IPS DF 19.7 (cell line): Measurements from ENCODE around the gene SLC6A13.

Experiments
- DNase-seq: peaks from one replicate; pipeline ENCODE4 v3.0.0-alpha.2; 2013; ENCODE audit warnings: low read depth, low spot score

The SLC6A13 gene

GRCh38 chr12:214003-214741 is 48.5 kb downstream of the SLC6A13 start, which contains the start of gene SLC6A12:
Gene SLC6A12, minus strand, starts transcription at chr12:214157. Its CDS starts 4,171 bp downstream, at chr12:209986.
- DNase-seq = no peak

GRCh38 chr12:213527-213932 is 49.1 kb downstream of the SLC6A13 start:
- no peak for DNase-seq

GRCh38 chr12:212715-213526 is 49.7 kb downstream of the SLC6A13 start:
- DNase-seq = no peak

- DNase-seq = no peak
These were observed 50.3 kb downstream of the SLC6A13 start for GRCh38 chr12:212415-212714.

- DNase-seq = no peak
These were observed 50.8 kb downstream of the SLC6A13 start for GRCh38 chr12:211639-212414.

- no peak for DNase-seq
These were observed 51.5 kb downstream of the SLC6A13 start for GRCh38 chr12:211142-211465.

- no peak for DNase-seq
These were observed 52.1 kb downstream of the SLC6A13 start for GRCh38 chr12:210277-211141.

GRCh38 chr12:209851-210250 is 52.8 kb downstream of the SLC6A13 start:
- DNase-seq = no peak

GRCh38 chr12:209246-209645 is 53.4 kb downstream of the SLC6A13 start:
- no peak for DNase-seq

GRCh38 chr12:208813-209212 is 53.8 kb downstream of the SLC6A13 start:
- no peak for DNase-seq

GRCh38 chr12:207804-208203 is 54.8 kb downstream of the SLC6A13 start:
- no peak for DNase-seq

GRCh38 chr12:206746-207440 is 55.7 kb downstream of the SLC6A13 start:
- no peak for DNase-seq

GRCh38 chr12:205026-205425 is 57.6 kb downstream of the SLC6A13 start:
- DNase-seq = no peak

GRCh38 chr12:204261-204678 is 58.4 kb downstream of the SLC6A13 start:
- no peak for DNase-seq

- DNase-seq = no peak
These were observed 59.0 kb downstream of the SLC6A13 start for GRCh38 chr12:203462-204260.

GRCh38 chr12:203074-203461 is 59.6 kb downstream of the SLC6A13 start:
- no peak for DNase-seq

- DNase-seq = no peak
These were observed 60.4 kb downstream of the SLC6A13 start for GRCh38 chr12:202081-202731.

- DNase-seq = no peak
These were observed 61.3 kb downstream of the SLC6A13 start for GRCh38 chr12:201361-201760.

GRCh38 chr12:198705-199104 is 63.9 kb downstream of the SLC6A13 start:
- DNase-seq = no peak
